HG03354 (cell line): ENCODE results near the gene BTF3L4.
"Not testable (repeated sequence)": the region's sequence is repeated elsewhere in the genome, so short reads cannot be mapped to it uniquely, and the experiment has no call there.

Source experiments
- ATAC-seq: cut with Tn5 transposase; IDR thresholded peaks from one replicate; pipeline ENCODE4 v1.9.1; 2021; ENCODE audit warnings: mild to moderate bottlenecking; ENCODE audit not compliant: unreplicated experiment, poor library complexity, severe bottlenecking

BTF3L4 gene

GRCh38 chr1:52054496-52055065 lies 1.5 kb upstream of the BTF3L4 start:
- no peak for ATAC-seq

- ATAC-seq, result peak; percentile 33
Observed at GRCh38 chr1:52055066-52055865, 829 bp upstream of the BTF3L4 start, which contains the start of gene TXNDC12. Gene TXNDC12, minus strand, starts transcription at chr1:52055191. Its CDS starts 95 bp downstream, at chr1:52055096.

DNA sequence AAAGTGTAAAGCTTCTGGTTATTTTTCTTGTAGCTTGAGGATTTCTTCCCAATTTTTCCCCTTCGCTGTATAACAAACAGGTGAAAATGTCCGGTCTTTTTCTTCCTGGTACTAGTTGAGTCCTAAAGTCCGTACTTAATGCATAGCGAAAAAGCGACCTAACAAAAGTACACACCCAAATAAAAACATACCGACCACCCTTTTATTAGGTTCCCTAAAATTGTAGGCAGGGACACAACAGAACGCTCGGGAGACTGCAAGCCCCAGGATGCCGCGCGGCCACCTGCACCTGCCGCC lies 281 bp upstream of the BTF3L4 start:
- ATAC-seq, result no peak

GRCh38 chr1:52056937-52057231 lies 789 bp downstream of the BTF3L4 start:
- ATAC-seq, result no peak

- no peak for ATAC-seq
Observed at GRCh38 chr1:52057255-52057654, 1.2 kb downstream of the BTF3L4 start.

- ATAC-seq, result no peak
Observed at GRCh38 chr1:52057876-52058415, 1.9 kb downstream of the BTF3L4 start.

GRCh38 chr1:52059321-52059720 lies 3.2 kb downstream of the BTF3L4 start:
- no peak for ATAC-seq

- no peak for ATAC-seq
Observed at GRCh38 chr1:52059888-52060287, 3.8 kb downstream of the BTF3L4 start.

DNA sequence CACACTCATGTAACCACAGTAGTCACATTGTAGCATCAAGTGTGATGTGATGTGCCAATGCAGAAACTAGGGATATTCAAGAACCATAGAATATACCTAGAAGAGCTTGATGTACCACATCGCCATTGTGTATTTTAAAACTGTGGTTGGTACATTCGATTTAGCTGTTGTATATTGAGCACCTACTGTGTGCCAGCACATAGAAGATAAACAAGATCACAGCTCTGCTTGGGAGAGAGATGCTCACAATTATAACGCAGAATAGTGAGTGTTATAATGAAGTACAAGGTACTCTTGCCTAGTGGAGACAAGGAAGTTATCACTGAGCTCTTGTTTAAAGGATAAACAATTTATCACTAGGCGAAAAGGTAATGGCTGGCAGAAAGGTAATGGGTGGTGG lies 4.7 kb downstream of the BTF3L4 start:
- no peak for ATAC-seq

- no peak for ATAC-seq
Observed at GRCh38 chr1:52063192-52063591, 7.1 kb downstream of the BTF3L4 start.

DNA sequence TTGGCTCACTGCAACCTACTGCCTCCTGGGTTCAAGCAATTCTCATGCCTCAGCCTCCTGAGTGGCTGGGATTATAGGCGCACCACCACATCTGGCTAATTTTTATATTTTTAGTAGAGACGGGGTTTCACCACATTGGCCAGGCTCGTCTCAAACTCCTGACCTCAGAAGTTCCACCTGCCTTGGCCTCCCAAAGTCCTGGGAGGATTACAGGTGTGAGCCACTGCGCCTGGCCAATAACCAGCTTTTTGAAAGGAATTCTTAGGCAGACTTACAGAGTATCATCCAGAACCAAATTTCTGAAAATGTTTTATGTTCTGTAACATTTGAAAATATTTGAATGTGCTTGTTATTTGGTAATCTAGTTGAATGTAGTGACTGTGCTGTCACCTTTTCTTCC lies 14.6 kb downstream of the BTF3L4 start:
- ATAC-seq, result no peak

DNA sequence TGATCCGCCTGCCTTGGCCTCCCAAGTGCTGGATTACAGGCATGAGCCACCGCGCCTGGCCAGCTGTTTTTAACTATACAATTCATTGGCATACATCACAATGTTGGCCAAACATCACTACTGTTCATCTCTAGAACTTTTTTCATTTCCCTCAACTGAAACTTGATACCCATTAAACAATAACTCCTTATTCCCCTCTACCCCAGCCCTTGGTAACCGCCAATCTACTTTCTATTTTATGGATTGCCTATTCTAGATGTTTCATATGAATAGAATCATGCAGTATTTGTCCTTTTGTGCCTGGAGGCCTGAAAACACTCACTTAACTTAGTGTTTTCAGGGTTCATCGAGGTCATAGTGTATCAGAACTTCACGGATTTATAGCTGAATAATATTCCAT lies 16.2 kb downstream of the BTF3L4 start:
- no peak for ATAC-seq

DNA sequence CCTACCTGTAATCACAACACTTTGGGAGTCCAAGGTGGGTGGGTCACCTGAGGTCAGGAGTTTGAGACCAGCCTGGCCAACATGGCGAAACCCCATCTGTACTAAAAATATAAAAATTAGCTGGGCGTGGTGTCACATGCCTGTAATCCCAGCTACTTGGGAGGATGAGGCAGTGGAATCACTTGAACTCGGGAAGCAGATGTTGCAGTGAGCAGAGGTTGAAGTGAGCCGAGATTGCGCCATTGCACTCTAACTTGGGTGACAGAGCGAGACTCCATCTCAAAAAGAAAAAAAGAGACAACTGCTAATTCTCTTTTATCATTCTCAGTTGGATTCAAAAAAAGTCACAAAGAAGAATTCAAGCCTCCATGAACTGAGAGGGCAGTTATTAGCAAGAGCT lies 21.2 kb downstream of the BTF3L4 start:
- ATAC-seq, result not testable (repeated sequence)

DNA sequence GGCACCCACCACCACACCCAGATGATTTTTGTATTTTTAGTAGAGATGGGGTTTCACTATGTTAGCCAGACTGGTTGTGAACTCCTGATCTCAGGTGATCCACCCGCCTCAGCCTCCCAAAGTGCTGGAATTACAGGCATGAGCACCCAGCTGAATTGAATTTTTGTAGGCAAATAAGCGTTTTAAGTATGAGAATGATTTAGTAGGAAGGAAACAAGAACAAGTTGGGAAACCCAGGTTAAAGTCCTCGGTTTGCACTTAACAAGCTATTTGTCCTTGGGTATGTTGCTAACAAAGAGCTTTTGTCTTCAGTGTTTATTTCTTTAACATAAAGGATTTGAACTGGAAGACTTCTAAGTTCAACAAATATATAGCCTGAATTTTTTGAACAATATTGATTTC lies 23.9 kb downstream of the BTF3L4 start:
- ATAC-seq, result no peak

- ATAC-seq, result not testable (repeated sequence)
Observed at GRCh38 chr1:52087892-52088291, 31.8 kb downstream of the BTF3L4 start.

- ATAC-seq, result not testable (repeated sequence)
Observed at GRCh38 chr1:52094300-52094699, 38.2 kb downstream of the BTF3L4 start.

- no peak for ATAC-seq
Observed at GRCh38 chr1:52096216-52096615, 40.1 kb downstream of the BTF3L4 start.

DNA sequence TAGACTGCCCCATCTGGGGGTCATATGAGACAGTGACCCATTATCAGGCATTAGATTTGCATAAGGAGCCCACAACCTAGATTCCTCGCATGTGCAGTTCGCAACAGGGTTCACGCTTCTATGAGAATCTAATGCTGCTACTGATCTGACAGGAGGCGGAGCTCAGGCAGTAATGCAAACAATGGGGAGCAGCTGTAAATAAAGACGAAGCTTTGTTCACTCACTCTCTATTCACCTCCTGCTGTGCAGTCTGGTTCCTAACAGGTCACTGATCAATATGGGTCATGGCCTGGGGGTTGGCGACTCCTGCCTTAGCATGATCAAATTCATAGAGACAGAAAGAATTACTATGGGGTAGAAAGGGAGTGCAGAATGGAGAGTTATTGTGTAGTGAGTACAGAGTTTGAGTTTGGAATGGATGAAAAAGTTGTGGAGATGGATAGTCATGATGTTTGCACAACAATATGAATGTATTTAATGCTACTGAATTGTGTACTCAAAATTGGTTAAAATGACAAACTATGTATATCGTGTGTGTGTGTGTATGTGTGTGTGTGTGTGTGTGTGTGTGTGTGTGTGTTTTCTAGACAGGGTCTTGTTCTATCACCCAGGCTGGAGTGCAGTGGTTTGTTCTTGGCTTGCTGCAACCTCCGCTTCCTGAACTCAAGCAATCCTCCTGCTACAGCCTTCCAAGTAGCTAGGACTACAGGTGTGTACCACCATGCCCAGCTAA lies 42.2 kb downstream of the BTF3L4 start:
- no peak for ATAC-seq

- ATAC-seq, result no peak
Observed at GRCh38 chr1:52102336-52103013, 46.4 kb downstream of the BTF3L4 start.

- ATAC-seq, result no peak
Observed at GRCh38 chr1:52111492-52111891, 55.4 kb downstream of the BTF3L4 start.
